Measurements from ENCODE around the gene UQCC5.

DNA sequence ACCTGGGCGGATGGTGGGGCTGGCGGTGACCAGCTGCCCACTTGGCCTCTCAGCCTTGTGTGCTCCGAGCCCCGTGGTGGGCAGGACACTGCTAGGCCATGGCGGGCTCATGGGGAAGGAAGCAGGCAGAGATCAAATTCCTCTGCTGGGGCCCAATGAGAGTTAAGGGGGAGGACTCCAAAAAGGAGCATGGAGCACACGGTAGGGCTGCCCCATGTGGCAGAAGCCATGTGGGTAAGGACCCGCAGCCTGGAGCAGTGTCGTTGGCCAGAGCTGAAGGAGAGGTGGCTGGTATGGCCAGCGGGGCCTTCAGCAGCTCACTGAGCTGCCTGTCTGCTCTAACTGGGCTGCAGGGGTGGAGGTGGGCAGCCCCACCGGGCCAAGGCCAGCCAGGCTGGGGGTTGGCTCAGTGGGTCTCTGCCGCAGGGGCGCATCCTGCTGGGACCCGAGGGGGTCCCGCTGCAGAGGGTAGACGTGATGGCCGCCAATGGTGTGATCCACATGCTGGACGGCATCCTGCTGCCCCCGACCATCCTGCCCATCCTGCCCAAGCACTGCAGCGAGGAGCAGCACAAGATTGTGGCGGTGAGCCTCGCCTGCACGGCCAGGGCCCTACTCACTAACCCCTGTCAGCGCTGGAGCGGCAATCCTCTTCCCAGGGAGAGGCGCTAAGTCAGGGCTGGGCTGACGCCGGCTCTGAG is 30.0 kb upstream of the UQCC5 start:
- TF ChIP-seq, protein P1, sequence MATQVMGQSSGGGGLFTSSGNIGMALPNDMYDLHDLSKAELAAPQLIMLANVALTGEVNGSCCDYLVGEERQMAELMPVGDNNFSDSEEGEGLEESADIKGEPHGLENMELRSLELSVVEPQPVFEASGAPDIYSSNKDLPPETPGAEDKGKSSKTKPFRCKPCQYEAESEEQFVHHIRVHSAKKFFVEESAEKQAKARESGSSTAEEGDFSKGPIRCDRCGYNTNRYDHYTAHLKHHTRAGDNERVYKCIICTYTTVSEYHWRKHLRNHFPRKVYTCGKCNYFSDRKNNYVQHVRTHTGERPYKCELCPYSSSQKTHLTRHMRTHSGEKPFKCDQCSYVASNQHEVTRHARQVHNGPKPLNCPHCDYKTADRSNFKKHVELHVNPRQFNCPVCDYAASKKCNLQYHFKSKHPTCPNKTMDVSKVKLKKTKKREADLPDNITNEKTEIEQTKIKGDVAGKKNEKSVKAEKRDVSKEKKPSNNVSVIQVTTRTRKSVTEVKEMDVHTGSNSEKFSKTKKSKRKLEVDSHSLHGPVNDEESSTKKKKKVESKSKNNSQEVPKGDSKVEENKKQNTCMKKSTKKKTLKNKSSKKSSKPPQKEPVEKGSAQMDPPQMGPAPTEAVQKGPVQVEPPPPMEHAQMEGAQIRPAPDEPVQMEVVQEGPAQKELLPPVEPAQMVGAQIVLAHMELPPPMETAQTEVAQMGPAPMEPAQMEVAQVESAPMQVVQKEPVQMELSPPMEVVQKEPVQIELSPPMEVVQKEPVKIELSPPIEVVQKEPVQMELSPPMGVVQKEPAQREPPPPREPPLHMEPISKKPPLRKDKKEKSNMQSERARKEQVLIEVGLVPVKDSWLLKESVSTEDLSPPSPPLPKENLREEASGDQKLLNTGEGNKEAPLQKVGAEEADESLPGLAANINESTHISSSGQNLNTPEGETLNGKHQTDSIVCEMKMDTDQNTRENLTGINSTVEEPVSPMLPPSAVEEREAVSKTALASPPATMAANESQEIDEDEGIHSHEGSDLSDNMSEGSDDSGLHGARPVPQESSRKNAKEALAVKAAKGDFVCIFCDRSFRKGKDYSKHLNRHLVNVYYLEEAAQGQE (IDR thresholded peaks at IDR 0.05) = no peak
- no peak for TF ChIP-seq SP1 (IDR thresholded peaks at IDR 0.05)
- TF ChIP-seq, protein P2, sequence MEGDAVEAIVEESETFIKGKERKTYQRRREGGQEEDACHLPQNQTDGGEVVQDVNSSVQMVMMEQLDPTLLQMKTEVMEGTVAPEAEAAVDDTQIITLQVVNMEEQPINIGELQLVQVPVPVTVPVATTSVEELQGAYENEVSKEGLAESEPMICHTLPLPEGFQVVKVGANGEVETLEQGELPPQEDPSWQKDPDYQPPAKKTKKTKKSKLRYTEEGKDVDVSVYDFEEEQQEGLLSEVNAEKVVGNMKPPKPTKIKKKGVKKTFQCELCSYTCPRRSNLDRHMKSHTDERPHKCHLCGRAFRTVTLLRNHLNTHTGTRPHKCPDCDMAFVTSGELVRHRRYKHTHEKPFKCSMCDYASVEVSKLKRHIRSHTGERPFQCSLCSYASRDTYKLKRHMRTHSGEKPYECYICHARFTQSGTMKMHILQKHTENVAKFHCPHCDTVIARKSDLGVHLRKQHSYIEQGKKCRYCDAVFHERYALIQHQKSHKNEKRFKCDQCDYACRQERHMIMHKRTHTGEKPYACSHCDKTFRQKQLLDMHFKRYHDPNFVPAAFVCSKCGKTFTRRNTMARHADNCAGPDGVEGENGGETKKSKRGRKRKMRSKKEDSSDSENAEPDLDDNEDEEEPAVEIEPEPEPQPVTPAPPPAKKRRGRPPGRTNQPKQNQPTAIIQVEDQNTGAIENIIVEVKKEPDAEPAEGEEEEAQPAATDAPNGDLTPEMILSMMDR (IDR thresholded peaks at IDR 0.05; ENCODE audit: low read depth, low read length, missing input control) = no peak
- TF ChIP-seq RAD21 (IDR thresholded peaks at IDR 0.05) = no peak
- TF ChIP-seq TAF1 (conservative IDR thresholded peaks at IDR 0.05) = no peak
- no peak for TF ChIP-seq RXRA (IDR thresholded peaks at IDR 0.05)
- no peak for TF ChIP-seq JUND (IDR thresholded peaks at IDR 0.05)
- TF ChIP-seq GABPA (IDR thresholded peaks at IDR 0.05 in 1 of 2, conservative IDR thresholded peaks at IDR 0.05 in 1 of 2) = no peak
- TF ChIP-seq EGR1 (IDR thresholded peaks at IDR 0.05; ENCODE audit: low read depth in 2 of 2) = no peak
- TF ChIP-seq FOXA1 (IDR thresholded peaks at IDR 0.05) = no peak
- TF ChIP-seq YY1 (IDR thresholded peaks at IDR 0.05) = no peak
- TF ChIP-seq, protein P3, sequence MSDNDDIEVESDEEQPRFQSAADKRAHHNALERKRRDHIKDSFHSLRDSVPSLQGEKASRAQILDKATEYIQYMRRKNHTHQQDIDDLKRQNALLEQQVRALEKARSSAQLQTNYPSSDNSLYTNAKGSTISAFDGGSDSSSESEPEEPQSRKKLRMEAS (IDR thresholded peaks at IDR 0.05) = no peak

Measured in liver (tissue), 3 donors.